HG03064 (cell line): Measurements from ENCODE around the gene DNAJC27.

Experiments
- ATAC-seq: cut with Tn5 transposase; IDR thresholded peaks from one replicate; pipeline ENCODE4 v1.9.1; 2021; ENCODE audit warnings: low read depth; ENCODE audit not compliant: unreplicated experiment

The DNAJC27 gene

DNA sequence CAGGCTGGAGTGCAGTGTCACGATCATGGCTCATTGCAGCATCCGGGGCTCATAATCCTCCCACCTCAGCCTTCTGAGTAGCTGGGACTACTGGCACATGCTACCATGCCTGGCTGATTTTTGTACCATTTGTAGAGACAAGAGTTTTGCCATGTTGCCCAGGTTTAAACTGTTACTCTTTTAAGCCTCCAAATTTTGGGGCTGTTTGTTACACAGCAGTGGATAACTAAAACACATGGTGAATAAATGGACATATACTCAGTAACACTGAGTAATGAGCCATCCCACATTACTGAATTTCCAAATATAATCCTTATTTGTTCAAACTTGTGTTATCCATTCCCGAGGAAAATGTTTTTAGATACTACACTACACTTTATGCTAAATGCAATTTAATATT, 61.5 kb downstream of the DNAJC27 start:
- ATAC-seq = no peak

DNA sequence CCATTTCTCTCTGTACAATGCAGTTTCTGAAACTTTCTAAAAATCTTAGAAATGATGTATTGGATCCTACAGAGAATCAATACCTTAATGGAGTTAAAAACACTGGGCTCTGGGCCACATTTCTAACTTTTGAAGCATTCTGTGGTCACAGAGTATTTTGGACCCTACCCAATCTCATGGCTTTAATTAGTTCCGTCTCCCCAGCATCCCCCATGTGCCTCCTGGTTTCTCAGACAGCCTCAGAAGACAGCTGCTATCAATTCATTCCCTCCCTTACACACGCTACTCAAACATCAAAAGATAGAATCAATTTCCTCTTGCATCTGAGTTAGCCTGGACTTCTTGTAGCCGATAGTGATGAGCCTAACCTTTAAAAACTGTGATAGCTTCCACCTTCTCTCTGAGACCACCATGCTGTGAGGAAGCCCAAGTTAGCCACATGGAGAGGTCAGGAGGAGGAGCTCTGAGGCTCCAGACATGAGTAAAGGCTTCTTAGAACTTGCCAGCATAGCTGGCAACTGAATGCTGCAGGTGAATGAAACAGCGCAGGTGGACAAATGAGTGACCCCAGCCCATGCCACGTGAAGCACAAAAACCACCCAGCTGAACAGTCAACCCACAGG, 62.1 kb downstream of the DNAJC27 start:
- no peak for ATAC-seq

DNA sequence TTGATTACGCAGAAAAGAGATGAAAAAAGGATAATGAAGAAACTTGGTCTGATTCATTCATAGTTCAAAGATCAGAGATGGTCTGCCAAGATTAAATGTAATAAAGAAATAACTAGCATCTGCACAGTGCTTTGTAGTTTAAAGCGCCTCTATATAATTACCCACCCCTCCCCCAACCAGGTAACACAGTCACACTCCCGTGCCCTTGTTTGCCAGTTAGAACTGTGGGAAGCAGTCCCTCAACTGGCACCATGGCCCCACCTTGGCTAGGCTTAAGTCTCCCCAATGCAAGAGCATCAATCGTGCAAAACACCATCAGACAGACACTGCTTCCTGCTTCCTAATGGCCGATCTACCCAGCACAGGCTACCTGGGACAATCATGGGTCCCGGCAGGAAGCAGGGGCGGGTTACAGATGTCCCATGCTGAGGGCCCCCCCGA, 63.3 kb downstream of the DNAJC27 start:
- no peak for ATAC-seq

DNA sequence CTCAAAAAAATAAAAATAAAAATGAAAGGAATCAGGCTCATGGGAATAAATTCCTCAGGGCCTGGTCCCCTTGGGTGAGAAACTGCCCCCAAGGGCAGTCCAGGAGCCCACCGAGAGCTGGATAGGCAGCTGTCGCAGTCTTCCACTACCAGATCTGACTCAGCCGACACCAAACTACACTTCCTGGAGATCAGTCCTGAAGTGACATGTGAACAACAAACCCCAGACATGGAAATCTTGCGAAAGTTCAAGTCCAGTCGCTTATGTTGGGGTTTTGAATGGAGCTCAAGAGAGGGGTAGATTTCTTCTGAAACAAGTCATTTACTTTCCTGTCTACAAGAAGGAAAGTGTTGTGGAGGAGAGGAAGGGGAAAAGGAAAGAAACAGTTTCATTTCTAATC, 64.6 kb downstream of the DNAJC27 start:
- ATAC-seq = no peak

DNA sequence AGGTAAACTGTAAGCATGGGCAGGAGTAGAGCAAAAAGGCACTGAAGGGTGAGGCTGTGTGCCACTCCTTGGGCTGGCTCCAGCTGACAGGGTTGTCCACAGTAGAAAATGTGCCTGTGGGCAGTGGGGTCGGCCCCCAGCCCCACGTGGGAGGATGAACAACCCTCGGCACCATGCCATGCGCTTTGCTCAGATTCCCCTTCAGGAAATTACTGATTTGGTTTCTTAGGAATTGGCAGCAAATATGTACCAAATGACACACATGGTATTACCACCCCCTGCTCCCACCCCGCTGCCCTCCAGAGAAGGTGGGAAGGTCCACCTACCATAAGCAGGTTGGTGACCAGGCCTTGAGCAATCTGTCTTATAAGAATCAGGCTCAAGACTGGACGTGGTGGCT, 65.3 kb downstream of the DNAJC27 start:
- no peak for ATAC-seq

DNA sequence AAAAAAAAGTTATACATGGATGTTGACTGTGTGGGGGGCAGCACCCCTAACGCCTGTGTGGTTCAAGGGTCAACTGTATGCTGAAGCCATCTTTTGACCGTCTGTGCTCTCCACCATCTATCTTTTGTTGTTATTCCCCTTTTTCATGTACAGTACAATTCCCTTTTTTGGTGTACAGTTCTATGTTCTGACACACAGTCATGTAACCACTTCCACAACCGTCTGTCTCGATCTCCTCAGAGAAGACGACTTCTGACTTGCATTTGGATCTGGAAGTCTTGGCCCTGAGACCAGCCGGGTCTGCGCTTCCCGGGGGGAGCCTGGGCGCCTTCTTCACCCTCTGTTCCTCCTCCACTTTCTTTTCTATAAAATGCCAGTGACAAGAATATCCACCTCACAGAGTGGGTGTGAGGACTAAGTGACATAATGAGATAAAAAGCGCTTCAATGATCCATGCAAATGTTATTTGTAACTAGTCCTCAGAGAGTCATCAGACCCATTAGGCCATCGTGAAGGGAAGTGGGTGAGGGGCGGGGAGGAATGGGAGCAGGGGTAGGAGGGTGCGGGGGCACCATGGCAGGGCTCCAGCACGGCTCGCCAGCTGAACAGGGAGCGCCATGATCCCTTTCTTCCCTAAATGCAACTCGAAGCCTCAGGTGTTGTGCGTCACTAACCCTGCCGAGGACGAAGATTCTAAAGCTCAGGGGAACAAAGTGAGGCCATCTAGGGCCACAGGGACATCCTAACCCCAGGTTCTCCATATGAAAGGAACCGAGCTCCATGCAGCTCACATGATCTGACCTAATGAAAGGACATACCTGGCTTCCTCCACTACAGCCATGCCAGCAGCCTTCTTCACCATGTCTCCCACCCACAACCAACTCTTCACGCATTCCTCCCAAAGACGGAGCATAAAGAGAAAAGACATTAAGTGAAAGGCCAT, 68.3 kb downstream of the DNAJC27 start:
- no peak for ATAC-seq

DNA sequence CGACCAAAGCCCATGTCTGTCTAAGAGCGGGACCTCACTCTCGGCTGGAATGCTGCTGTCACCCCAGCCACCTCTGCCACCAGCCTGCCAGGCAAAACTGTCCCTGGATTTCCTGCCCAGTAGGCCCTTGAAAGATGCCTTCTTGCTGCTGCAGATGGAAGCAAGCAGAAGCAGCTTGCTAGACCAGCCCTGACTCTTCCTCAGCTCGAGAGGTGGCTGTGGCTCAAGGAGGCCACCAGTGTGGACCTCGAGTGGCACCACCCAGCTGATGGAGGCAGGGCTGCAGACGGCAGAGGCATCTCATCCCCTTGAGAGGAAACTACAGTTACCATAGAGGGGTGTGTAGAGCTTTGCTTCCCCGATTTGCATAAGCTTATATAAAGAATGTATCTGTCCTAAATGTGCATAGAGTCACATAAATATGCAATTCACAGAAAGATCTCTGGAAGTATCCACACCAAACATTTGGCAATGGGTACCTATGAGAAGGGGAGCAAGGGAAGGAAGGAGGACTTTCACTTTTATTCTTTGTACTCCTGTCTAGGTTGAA, 72.3 kb downstream of the DNAJC27 start:
- no peak for ATAC-seq

DNA sequence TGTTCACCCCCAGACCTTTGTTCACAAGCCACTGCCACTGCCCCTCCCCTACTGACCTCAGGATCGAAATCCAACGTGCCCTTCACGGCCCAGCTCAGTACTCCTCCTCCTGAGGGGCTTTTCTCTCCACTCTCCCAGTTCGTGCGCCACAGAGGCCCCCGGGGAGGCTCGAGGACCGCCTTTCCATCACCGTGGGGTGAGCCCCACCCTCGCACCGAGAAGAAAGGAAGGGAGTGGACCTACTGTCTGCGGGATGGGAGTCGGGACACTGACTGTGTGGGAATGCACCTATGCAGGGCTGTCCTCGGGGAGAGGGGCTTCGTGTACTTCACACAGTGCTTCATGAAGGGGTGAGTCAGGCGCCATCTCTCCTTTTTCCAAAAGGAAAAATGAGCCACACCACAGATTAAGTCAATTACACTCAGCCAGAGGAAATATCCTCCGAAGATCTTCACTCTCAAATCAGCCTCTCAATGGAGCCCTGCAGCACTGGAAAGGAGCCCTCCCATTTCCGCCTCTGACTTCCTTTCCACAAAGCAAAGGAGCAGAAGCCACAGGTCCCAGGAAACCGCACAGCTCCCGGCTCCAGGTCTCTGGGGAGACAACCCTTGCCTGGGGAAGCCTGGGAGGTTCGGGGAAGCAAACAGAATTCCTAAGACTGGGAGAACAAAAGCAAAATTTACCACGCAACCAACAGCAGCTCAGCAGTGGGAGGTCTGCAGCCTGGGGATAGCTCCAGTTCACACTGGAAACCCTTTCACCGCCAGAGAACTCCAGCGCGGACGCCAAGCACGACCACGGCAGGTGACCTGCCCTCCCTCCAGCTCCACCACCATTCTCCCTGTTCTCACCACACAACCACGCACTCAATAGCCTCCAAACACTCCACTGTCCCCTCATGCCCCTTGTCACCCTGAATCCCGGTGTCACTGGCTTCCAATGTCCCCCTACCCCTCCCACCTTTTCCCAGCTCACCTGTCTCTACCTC, 73.3 kb downstream of the DNAJC27 start:
- ATAC-seq = no peak

DNA sequence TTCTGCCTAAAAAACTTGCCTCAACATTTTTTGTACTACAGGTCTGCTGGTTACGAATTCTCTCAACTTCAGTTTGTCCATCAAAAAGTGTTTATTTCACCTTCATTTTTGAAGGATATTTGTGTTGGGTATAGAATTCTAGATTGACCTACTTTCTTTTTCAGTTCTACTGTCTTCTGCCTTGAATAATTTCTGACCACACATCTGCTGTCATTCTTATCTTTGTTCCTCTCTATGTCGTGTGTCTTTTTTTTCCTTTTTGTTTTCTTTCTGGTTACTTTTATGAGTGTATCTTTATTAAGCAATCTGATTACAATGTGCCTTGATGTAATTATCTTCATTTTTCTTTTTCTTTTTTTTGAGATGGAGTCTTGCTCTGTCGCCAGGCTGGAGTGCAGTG, 77.0 kb downstream of the DNAJC27 start:
- no peak for ATAC-seq

DNA sequence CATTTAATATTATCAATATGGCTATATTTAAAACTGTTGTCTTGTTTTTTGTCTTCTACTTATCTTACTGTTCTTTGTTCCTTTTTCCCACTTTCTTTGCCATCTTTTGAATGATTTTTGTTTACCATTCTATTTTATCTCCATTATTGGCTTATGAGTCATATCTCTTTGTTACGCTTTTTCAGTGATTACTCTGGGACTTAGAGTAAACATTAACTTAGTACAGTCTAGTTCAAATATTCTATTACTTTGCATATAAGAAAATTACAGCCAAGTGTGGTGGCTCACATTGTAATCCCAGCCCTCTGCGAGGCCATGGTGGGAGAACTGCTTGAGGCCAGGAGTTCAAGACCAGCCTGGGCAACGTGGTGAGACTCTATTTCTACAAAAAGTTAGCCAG, 77.8 kb downstream of the DNAJC27 start:
- no peak for ATAC-seq
